ENCODE measurements around the gene ABL1. TPM values are rescaled to one million over a fixed set of nuclear protein-coding genes. Genes with fewer than 3 reads are reported as not detected.

The ABL1 gene
- polyA plus RNA-seq, 3 donors = 4.5 to 14.5 (median 8.0) TPM

GRCh38 chr9:130915096-130915447 lies 80.0 kb downstream of the ABL1 start:
- Mint-ChIP-seq H3K27me3 (ENCODE audit: low read depth in 3 of 3) (peaks cover 6 to 22% (median 7%) of the 10 kb centered on the region in 3 donors), H3K36me3 (no peaks in the 10 kb centered on the region), H3K27ac (peak overlapping the region in 1 of 7 donors; percentile 23), H3K9me3 (no peaks in the 10 kb centered on the region), H3K4me1 (no peaks in the 10 kb centered on the region), H3K4me3 (no peak overlapping the region)
- intact Hi-C loops (cut with micrococcal nuclease) = no loop called here
- Histone ChIP-seq H3K27me3 (ENCODE audit: control insufficient read depth in 2 of 2, insufficient read depth in 2 of 2, low read length in 2 of 2) (no peaks in the 10 kb centered on the region), H3K36me3 (replicated peaks in 1 of 2; ENCODE audit: control insufficient read depth in 1 of 2, insufficient read depth in 2 of 2, low read length in 2 of 2) (no peaks in the 10 kb centered on the region), H3K4me3 (replicated peaks in 1 of 3; ENCODE audit: low read depth in 2 of 3, low read length in 3 of 3) (no peak overlapping the region), H3K4me2 (replicated peaks; ENCODE audit: extremely low read depth, low read length, poor library complexity, severe bottlenecking) (no peak overlapping the region), H3K9me3 (replicated peaks in 1 of 2; ENCODE audit: control insufficient read depth in 1 of 2, insufficient read depth in 1 of 2, low read length in 2 of 2) (no peaks in the 10 kb centered on the region), H3K9ac (ENCODE audit: insufficient read depth, low read length, poor library complexity, severe bottlenecking) (no peak overlapping the region), H3K4me1 (ENCODE audit: control insufficient read depth in 1 of 2, insufficient read depth in 2 of 2, low read length in 2 of 2) (no peaks in the 10 kb centered on the region), H4K20me1 (ENCODE audit: insufficient read depth, low read length) (no peaks in the 10 kb centered on the region), H3K79me2 (ENCODE audit: insufficient read depth, low read length) (no peaks in the 10 kb centered on the region), H3K27ac (ENCODE audit: low read depth in 1 of 2, low read length in 2 of 2) (no peak overlapping the region), H2AFZ (ENCODE audit: insufficient read depth, low read depth, low read length, poor library complexity, severe bottlenecking) (no peak overlapping the region)
- WGBS (ENCODE audit: insufficient coverage) = 88% methylated on average over 8 of the region's 8 CpGs
- no peak for TF ChIP-seq CTCF (IDR thresholded peaks at IDR 0.05)
- DNase-seq = no peak

GRCh38 chr9:130917168-130917960 lies 82.3 kb downstream of the ABL1 start:
- intact Hi-C loops (cut with micrococcal nuclease) = no loop called here
- 82% methylated on average over 31 of the region's 34 CpGs for WGBS (ENCODE audit: insufficient coverage)
- no peaks in the 10 kb centered on the region for H3K4me1 ChIP-seq (ENCODE audit: control insufficient read depth in 1 of 2, insufficient read depth in 2 of 2, low read length in 2 of 2)
- no peaks in the 10 kb centered on the region for H3K79me2 ChIP-seq (ENCODE audit: insufficient read depth, low read length)
- H3K4me2 ChIP-seq (replicated peaks; ENCODE audit: extremely low read depth, low read length, poor library complexity, severe bottlenecking) = no peak overlapping the region
- TF ChIP-seq CTCF (IDR thresholded peaks at IDR 0.05) = no peak
- no peak overlapping the region for H3K27ac ChIP-seq (ENCODE audit: low read depth in 1 of 2, low read length in 2 of 2)
- H3K9me3 Mint-ChIP-seq = no peaks in the 10 kb centered on the region
- peak overlapping the region in 1 of 2 donors; percentile 27 for H3K4me3 Mint-ChIP-seq
- H3K9ac ChIP-seq (ENCODE audit: insufficient read depth, low read length, poor library complexity, severe bottlenecking) = no peak overlapping the region
- H3K36me3 ChIP-seq (replicated peaks in 1 of 2; ENCODE audit: control insufficient read depth in 1 of 2, insufficient read depth in 2 of 2, low read length in 2 of 2) = no peaks in the 10 kb centered on the region
- DNase-seq = no peak
- no peaks in the 10 kb centered on the region for H3K4me1 Mint-ChIP-seq
- H3K4me3 ChIP-seq (replicated peaks in 1 of 3; ENCODE audit: low read depth in 2 of 3, low read length in 3 of 3) = no peak overlapping the region
- no peaks in the 10 kb centered on the region for H4K20me1 ChIP-seq (ENCODE audit: insufficient read depth, low read length)
- no peaks in the 10 kb centered on the region for H3K27me3 ChIP-seq (ENCODE audit: control insufficient read depth in 2 of 2, insufficient read depth in 2 of 2, low read length in 2 of 2)
- H3K36me3 Mint-ChIP-seq = no peaks in the 10 kb centered on the region
- no peak overlapping the region for H3K27ac Mint-ChIP-seq
- no peak overlapping the region for H2AFZ ChIP-seq (ENCODE audit: insufficient read depth, low read depth, low read length, poor library complexity, severe bottlenecking)
- no peaks in the 10 kb centered on the region for H3K9me3 ChIP-seq (replicated peaks in 1 of 2; ENCODE audit: control insufficient read depth in 1 of 2, insufficient read depth in 1 of 2, low read length in 2 of 2)
- peaks cover 8 to 24% (median 13%) of the 10 kb centered on the region in 3 donors for H3K27me3 Mint-ChIP-seq (ENCODE audit: low read depth in 3 of 3)
